GM10266 (cell line): ENCODE data around the gene FNDC1.

Experiments used
- DNase-seq: peaks from one replicate; pipeline ENCODE4 v3.0.0; 2012; ENCODE audit errors: extremely low spot score
- CTCF ChIP-seq: IDR thresholded peaks from 2 replicates; pipeline ENCODE4 v1.5.1; 2012; ENCODE audit warnings: mild to moderate bottlenecking, low read depth; ENCODE audit not compliant: control insufficient read depth, insufficient read depth; ENCODE audit errors: missing control alignments

The FNDC1 gene

GRCh38 chr6:159217595-159218275 lies 48.5 kb downstream of the FNDC1 start:
- peak; percentile 45 for TF ChIP-seq CTCF
- DNase-seq: peak; percentile 57

DNA sequence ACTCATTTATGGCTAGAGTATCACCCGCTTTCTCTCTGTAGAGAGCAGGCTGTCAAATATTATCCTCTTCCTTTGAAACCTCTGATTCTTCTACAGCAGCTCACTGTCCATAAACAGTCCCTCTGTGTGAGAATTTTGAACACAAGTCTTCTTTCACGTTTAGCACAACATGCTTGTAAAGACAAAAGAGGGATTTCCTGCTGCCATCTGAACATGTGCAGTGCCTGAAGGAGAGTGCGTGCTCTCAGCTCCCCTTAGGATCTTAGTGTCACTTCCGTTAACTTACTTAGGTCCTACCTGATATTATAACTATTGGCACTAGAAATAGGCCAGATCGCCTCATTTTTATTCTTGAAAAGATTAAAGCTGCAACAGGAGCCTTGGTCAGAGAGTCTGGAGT lies 50.9 kb downstream of the FNDC1 start:
- DNase-seq: no peak

DNA sequence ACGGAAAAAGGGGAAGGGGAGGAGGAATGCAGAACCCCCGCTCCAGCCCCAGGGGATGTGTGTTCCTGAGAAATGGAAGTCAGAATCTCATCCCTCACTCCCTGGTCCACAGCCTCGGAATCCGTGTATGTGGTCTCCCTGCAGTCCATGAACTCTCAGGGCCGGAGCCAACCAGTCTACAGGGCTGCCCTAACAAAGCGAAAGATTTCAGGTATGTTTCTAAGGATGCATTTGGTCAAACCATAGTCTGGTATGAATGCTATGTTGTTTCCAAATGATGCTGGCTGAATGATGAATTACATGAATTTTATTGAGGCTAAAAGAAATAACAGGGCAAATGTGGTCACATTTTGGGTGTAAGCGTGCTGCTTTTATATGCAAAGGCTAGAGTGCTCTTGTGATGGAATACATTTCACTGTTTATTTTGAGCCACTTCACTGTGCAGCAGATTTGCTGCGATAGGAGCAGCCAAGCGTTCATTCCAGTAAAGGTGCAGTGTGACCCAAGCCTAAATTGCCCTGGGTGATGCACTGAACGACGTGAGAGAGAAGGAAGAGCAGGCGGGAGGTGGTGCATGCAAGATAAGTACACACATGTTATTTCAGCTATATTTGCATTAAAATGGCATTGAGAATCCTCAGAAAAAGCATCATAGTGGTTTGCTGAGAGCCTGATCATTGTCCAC lies 52.4 kb downstream of the FNDC1 start:
- DNase-seq: no peak
- no peak for TF ChIP-seq CTCF

More for the DNA sequence above, 50.9 kb downstream of the FNDC1 start:
- TF ChIP-seq CTCF: no peak

DNA sequence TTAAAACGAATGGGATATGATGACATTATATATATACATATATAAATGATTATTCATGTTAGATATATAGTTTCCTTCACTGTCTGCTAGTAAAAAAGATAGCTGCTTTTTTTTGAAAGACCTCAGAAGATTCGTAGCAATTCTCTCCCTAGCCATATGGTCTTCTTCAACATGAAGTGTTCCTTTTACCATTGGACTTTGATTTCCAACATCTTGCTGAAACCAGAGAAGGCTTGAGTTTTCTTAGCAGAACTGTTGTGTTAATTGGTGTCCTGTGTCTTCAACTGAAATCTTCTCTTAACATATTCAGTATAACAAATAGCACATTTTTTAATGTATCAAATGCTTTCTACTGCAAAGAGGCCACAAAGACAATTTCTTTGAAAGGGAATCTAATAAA lies 55.3 kb downstream of the FNDC1 start:
- TF ChIP-seq CTCF: no peak
- DNase-seq: no peak

DNA sequence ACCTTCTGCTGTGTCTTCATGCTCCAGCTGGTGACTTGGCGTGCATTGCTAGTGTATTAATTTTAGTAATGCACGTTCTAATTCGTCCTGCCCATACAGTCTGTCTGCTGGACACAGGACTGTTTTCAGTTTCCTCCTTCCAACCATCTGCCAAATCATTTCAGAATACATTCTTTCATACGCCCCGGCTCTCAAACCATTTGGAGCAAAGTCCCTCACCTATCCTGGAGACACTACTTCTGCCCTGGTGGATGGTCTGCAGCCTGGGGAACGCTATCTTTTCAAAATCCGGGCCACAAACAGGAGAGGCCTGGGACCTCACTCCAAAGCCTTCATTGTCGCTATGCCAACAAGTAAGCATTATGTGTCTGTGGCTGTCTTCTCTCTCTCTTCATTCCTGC lies 60.5 kb downstream of the FNDC1 start:
- DNase-seq: no peak
- TF ChIP-seq CTCF: no peak

DNA sequence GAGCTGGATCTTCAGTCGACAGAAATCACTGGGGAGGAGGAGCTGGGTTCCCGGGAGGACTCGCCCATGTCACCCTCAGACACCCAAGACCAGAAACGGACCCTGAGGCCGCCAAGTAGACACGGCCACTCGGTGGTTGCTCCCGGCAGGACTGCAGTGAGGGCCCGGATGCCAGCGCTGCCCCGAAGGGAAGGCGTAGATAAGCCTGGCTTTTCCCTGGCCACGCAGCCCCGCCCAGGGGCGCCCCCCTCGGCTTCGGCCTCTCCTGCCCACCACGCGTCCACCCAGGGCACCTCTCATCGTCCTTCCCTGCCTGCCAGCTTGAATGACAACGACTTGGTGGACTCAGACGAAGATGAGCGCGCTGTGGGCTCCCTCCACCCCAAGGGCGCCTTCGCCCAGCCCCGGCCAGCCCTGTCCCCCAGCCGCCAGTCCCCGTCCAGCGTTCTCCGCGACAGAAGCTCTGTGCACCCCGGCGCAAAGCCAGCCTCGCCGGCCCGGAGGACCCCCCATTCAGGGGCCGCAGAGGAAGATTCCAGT lies 63.0 kb downstream of the FNDC1 start:
- no peak for DNase-seq
- TF ChIP-seq CTCF: no peak

- TF ChIP-seq CTCF: no peak
Measured at GRCh38 chr6:159232751-159233150, 63.6 kb downstream of the FNDC1 start.

More at GRCh38 chr6:159232751-159233150, 63.6 kb downstream of the FNDC1 start:
- no peak for DNase-seq
